NCI-H1436 treated with DMSO at 0.1 percent for 48 hours (cell line): Measurements from ENCODE around the gene CTDNEP1.
"Not testable (repeated sequence)": the region's sequence is repeated elsewhere in the genome, so short reads cannot be mapped to it uniquely, and the experiment has no call there.

Experiments
- DNase-seq: peaks from one replicate; lab custom pipeline; 2025; lab: John Stamatoyannopoulos, UW

The CTDNEP1 gene

DNA sequence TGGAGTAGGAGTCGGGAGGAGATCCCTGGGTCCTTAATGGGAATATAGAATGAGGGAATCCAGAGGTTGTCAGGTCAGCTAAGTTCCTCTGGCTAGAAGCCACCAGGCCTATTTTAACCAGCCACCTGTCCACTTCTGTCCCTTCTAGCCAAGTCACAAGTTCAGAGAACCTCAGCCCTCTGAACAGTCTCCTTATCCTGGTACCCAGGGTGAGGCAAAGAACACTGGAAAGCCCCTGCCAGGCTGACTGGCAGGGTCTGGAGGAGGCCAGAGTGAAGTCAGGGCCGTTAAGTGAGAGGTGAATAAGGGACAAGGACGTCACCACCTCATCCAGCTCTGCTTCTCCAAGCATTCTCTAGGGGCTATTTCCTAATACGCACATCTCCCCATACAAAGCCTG, 2.7 kb downstream of the CTDNEP1 start:
- DNase-seq = no peak

DNA sequence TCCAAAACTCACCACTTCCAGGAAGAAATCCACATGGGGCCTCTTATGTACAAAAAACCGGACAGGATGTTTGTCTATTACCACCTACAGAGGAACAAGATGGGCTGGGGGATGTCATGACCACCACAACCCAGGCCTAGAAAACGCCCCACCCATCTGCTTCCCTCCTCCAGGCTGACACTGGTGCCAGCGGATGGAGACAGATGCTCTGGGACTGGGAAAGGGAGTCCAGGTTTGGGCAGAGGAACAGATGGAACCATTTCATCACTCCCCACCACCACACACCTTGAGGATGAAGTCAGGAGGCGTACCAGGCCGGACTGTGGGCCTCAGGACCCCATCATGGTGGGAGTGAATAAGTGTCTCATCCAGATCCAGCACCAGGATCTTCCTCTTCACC, 4.8 kb downstream of the CTDNEP1 start:
- no peak for DNase-seq

DNA sequence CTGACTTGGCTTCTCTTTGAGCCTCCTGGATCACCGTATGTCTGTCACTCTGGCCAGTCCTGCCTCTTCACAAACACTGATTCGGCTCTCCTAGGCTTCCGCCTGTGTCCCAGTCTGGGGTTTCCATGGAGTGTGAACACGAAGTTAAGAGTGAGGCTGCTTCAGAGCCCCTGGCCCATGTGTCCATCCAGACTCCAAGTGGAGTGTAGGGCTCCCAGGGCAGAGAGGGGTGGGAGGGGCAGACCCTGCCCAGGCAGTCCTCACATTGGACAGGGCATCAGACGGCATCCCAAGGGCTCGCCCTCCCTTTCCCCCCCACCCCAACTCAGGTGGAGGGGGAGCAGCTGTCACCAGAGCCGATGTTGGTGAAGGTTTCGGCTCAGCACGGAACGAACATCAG, 7.7 kb downstream of the CTDNEP1 start:
- DNase-seq = not testable (repeated sequence)

DNA sequence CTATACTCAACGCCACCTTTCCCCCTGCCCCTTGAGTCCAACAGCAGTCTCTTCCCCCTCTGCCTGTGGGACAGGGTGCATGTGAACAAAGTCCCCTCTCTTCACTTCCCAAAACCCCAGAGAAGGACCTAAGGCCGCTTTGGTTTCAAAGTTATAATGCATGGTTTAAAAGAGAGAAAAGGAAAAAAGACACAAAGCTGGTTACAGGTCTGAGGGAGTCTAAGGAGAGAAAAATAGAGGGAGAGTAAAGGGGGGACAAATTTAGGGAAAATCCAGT, 8.1 kb downstream of the CTDNEP1 start:
- DNase-seq = no peak

DNA sequence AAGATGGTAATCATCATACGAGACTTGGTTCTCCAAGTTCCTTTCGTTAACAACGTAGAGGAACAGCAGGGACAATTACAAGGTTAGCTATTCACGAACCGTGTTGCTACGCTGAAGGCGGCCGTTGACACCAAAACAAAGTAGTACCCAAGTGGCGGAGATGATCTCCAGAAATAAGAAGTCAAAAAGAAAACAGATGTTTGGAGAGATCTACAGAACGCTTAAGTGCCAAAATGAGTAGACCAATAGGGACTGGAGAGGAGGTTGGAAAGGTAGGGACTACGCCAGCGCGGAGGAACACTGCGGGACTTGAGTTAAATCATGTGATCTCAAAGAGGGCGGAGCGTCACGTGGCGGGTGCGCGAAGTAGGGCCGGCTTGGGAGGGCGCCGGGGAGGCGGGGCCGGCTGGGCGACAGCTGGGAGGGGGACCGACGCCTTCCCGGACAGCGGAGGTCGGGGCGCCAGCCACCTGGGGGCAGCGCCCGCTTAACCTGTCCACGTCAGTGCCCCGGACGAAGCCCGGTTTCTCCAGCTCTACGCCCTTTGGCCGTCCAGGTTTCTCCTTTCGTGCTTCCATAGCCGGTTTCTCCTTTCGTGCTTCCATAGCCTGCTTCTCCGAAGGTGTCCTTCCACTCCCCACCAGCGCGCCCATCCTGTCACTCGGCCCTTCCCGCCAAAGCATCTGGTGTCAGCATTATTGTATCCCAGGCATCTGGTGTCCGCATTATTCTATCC, 8.6 kb downstream of the CTDNEP1 start:
- peak; percentile 81 for DNase-seq

DNA sequence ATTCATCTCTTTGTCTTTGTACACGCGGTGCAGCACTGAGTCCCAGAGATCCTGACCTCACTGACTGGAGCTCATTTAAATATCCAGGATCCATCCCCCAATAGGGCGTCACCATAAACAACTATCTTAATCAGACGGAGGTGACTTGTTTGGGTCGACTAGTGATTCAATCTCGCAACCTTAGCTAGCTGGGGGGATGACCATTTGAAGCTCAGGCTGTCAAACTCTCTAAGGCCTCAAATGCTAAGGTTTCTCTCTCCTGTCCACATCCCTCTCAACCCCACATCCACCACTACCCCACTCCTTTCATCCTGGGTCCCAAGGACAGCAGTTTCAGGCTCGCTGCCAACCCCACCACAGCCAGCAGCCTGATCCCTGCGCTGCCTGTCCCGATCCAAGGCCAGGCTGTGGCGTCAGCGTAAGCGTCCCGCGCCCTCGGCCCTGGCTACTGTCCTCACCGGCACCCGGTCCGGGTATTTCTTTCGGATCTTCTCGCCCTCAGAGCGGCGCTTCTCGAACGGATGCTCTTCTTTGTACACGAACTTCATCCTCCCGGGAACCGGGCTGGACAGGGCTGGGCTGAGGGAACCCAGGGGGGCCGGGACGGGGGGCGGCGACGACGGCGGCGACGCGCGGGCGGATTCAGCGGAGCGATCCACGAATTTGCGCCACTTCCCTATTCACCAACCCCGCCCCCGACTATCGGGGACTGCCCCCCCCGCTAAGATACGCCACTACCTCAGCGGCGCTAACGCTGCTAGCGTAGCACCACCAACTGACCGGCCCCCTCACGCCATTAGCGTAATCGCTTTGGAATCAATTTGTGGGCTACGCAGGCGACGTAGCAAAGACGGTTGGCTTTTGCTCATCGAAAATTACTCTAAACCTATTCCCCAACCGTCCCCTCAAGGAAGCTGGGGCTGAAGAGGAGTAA, 9.5 kb downstream of the CTDNEP1 start, which contains the start of gene GABARAP:
Gene GABARAP, minus strand, starts transcription at position 667 of the 934 bp plus-strand sequence. Its CDS starts 119 bp downstream, at position 548.
- peak; percentile 63 for DNase-seq

DNA sequence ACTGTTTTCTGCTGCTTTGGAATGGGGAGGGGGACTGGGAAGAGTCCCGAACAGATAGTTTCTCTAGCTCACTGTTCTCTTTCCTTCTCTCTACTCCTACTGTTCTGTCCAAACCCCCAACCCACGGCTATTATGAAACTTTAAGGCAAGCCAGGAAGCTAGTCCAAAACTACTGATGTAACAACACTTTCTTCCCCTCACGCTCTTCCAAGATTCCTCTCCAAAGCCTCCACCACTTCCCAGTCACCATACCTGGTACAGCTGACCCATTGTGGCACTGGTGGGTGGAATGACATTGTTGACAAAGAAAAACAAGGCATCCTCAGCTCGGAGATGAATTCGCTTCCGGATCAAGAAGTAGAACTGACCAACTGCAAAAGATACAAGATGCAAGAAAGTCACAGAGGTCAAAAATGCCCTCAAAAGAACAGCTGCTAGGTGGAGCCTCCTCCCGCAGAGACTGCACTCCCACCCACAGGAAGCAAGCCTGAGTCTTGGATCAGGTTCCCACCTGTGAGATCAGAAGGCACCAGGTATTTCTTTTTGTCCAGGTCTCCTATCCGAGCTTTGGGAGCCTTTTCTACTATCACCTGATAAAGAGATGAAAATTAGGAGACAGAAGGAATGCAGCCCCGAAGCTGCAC, 10.3 kb downstream of the CTDNEP1 start:
- DNase-seq = no peak

DNA sequence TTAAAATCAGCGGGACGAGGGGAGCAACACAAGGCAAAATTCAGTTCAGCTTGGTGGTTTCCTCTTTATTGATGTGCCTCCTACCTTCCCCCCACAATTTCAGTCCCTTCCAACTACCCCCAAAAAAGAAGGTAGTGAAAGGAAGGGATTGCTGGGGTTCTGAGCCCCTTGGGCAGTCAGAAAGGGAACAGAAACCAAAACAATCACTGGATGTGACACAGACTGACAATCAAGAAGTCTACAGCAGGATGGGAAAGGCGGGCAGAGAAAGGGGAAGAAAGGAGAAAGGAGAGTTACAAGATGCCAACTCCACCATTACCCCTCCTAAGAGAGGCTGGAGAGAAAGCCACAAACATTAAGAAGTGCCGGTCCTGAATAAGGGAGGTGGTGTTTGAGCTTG, 11.2 kb downstream of the CTDNEP1 start:
- DNase-seq = no peak

DNA sequence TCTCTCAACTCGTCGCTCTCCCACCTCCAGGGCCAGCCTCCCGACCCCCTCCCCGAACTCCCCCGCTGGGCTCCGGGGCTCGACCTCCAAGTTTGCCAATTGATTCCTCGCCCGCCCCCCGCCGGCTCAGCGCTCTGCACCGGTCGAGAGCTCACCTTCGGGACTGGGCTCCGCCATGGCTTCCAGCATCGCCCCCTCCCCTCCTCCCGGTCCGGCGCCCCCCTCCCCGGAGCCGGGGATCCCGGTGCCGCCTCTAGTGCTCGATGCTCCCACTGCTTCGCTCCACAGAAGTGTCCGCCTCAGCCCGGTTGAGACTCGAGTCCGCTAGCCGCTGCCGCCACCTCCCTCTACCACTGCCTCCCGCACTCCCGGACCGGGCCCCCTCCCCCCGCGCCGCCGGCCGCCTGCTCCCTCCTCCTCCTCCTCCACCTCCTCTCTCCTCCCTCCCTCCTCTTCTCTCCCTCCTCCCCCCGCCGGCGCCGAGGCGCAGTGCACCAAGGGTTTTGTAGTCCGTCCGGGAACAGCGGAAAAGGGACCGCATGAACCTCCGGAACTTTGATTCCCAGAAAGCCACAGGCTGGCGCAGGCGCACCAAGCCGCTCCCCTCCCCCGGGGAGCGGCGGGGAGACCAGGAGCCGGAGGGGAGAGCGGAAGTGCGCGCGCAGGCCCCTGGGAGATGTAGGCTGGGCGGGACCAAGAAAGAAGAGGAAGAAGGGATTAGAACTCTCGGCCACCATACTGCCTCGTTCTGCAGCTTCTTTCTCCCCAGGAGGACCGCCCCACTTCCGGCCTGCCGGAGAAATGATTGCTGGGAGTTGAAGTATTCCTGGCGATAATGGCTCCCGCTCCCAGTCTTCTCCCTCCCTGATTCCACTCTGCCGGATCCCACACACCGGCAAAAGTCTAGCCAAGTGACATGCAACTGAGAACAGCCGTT, 12.2 kb downstream of the CTDNEP1 start, which contains the start of gene PHF23:
Gene PHF23, minus strand, starts transcription at position 367 of the 937 bp plus-strand sequence. Its CDS starts 178 bp downstream, at position 189.
- peak; percentile 97 for DNase-seq

DNA sequence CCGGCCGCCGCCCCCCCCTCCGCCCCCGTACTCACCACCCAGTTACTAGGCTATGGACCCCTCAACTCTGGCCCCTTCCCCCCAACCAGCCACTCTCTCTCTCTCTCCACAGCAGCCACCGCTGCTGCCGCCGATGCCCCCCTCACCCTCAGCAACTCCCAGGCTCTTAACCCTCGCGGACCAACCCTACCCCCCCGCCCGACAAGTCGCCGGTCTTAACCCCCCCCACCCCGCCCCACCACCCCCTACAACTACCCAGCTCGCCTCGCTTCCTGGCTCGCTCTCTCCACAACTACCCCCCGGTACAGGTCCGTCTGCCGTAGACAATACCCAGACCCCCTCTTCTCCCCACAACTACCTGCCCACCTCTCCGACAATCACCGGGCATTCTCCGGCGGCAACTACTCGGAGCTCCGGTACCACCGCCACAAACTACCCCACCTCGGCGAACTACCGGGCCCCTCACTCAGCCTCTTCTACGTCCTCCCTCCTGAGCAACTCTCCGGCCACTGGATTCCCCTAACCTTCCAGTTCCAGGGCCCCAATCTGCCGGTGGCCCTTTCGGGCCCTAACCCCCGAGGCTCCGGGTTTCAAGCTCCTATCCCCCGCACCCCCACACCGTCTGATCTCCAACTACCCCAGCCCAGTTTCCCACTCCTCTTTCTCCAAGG, 13.0 kb downstream of the CTDNEP1 start:
- DNase-seq = no peak

DNA sequence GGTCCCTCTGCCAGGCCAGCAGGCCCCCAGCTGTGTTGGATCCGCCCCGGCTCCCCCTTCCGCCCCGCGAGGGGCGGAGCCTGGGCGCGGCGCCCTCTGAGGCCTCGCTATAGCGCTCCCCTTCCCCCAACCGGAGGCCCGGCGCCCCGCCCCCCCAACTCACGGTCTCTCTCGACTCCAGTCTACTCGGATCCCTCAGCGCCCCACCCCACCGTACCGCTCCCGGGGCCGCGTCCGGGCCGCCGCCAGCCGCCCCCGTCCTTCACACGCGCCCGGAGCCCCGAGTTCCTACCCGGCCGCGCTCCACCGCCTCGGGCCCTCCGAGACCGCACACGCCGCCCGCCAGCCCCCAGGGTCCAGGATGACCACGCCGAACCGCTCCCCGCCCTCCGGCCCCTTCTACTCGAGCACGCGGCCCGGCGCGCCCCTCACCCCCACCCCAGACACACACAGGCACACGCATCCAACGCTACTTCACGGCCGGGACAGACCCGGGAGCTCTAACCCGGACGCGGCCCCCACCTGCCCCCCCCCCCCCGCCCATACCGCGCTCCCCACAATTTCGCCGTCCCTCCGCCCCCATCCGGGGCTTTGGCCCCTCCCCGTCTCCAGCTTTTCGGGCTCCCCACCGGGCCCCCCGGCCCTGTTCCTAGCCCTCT, 13.6 kb downstream of the CTDNEP1 start:
- DNase-seq = no peak

DNA sequence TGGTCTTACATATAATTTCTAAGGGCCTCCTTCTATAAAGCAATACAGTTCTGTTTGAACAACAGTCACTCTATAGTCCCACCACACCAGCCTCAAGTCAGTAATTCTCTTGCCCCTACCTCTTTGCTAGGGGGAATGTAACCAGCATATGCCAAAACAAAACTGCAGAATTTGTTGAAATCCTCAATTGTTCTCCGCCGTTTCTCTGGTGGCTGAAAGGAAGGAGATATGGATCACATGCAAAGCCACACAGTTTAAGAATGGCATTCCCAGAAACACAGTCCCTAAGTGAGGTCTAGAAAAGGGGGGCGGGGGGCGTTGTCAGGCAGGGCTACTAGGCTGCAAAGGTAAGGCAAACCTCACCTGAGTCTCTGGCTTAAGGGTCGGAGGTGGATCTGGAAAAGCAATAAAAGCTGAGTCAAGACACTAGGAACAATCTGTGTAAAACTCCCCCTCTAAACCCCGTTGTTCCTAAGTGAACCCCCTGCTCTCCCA, 14.2 kb downstream of the CTDNEP1 start:
- DNase-seq = no peak

DNA sequence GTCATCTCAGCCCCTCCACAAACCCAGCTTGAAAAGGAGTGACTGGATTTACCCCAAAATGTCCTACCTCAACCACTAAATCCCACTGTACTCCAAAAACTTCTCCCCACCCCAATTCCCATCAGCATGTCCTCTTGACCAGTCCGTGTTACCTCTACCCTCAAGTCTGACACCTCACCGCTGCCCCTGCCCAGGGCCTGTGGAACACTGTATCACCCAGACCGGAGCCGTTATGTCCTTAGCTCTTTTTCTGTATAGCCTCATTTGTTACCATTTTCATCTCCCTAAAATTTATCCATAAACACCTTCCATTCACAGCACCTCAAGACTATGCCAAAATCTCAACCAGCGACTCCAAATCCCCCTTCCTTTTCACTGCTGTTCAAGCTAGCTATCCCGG, 14.7 kb downstream of the CTDNEP1 start:
- no peak for DNase-seq

DNA sequence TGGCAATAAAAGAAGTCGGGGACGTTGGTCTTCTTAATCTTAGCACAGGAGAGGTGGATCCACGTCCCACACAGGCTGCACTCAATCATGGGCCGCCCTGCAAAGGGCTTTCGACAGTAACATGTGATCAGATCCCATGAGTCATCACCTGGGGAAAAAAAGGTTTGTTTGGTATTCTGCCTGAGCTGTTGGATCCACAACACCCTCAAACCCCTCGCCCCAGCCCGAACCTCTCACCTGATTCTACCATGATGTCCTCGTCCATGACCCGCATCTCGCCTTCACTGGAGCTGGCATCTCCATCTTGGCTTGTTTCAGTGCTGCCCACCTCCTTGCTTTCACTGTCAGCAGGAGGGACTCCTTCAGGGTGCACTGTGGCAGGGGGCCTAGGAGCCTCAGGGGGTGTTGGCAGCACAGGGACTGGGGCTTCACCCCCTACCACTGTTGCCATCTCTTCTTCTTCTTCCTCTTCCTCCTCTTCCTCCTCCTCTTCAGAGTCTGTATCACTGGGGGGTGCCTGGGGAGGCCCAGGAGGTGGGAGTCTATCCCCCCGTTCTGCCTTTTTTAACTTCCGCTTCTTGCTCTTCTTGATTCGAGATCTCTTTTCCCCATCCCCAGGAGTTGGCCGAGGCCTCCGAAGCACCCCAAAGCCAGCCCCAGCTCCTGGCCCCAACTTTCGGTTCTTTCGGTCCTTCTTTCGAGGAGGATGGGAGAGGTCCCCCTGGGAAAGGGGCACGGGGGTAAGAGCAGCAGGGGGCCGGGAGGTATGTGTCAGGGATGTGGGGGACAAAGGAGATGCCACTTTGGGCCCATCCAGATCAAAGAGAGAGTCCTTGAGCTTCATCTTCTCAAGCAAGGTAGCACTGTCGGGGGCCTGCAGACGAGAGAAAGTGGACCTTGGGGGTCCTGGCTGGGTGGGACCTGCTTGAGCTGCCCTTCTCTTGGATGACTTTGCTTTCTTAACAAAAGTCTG, 15.6 kb downstream of the CTDNEP1 start:
- DNase-seq = no peak

DNA sequence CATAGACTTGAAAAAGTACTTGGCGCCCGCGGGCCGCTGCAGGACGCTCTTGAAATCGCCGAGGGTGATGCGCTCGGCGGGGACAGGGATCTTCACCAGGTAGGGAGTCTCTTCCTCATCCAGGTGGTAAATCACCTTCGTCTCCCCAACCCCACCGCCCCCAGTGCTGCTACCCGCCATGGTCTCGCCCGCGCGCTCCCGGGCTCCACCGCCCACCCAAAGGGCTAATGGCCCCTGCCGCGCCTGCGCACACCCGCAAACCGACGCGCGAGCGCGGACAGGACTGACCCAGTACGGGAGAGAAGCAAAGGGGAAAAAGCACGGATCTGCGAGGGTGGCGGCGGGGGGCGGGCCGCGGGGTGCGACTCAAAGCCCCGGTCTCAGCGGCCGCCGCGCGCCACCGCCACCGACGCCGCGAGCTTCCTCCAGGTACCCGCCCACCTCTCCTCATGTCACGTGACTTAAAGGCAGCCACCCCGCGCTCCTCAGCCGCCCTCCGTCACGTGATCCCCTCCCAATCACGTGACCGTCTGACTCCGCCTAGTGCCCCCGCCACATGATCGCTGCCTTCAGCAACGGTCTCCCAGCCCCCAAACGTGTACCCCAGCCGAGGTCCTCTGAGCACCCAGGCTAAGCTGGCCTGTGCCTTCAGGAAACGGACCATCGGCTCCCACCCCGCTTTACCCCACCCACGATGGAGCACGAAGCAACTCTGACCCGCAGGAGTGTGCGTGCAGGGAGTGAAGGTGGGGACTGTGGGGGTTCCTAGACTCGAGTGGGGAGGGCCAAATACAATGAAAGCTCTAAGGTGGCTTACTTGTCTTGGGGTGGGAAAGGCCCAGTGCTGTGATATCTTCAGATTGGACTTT, 17.2 kb downstream of the CTDNEP1 start, which contains the start of gene DVL2:
Gene DVL2, minus strand, starts transcription at position 435 of the 869 bp plus-strand sequence. Its CDS starts 255 bp downstream, at position 180.
- DNase-seq = peak; percentile 59

DNA sequence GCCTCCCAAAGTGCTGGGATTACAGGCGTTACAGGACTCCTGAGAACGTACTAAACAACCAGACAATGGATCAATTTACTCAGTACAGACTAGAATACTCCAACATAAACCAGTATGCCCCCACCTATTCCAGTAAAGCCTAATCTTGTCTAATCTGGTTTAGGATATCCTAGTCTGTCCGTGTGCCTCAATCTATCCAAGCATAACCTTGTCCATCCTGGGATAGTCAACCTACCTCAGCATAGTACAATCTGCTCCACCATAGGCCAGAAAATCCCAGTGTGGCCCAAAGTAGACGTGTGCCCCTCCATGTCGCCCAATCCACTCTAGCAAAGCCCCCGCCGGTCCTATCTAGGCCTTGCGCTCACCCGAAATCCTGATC, 17.8 kb downstream of the CTDNEP1 start:
- no peak for DNase-seq

DNA sequence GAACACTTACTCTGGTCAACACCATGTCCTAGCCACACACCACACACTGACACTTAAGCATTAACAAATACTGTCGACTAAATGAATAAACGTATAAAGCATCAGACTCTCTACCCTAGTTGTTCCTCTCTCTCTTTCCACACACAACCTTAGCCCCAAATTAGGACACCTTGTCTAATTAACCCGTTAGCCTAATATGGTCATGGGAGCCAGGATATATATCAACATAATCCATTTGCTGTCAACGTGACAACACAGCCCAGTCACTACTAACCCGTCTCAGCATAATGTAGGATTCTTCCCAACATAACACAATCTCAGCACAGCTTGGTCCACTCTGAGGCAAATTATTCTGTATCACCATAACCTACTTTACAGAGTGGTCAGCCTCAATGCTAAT, 19.4 kb downstream of the CTDNEP1 start:
- no peak for DNase-seq

DNA sequence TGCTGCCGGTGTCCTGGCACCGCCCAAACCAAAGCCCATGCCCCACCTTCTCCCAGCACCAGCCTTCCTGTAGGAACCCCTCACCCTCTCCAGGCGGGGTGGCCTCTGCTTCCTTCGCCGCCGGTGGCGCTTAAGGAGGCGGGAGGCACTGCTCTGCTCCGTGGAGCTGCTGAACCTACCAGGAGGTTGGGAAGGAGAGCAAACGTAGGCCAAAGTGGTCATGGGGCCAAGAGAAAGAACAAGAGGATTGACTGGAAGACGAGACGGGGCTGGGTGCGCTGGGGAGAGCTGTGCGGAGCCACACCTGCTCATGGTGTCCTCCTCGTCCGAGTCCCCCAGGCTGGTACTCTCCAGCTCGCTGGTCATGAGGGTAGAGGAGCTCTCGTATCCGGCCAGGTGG, 22.0 kb downstream of the CTDNEP1 start:
- DNase-seq = no peak
